ENCODE results near the gene MRPL58. TPM values are rescaled to one million over a fixed set of nuclear protein-coding genes. Genes with fewer than 3 reads are reported as not detected.

Gene MRPL58
- total RNA-seq, 1 donor from 2014 or later = 23.8 TPM

- H3K27me3 ChIP-seq (ENCODE audit: insufficient read depth, low read length) = no peaks in the 10 kb centered on the region
- peaks cover 11% of the 10 kb centered on the region for H3K4me1 Mint-ChIP-seq (ENCODE audit: low read depth, unreplicated experiment)
- no peak for DNase-seq (ENCODE audit: low read depth)
- H3K36me3 Mint-ChIP-seq (ENCODE audit: low read depth, unreplicated experiment) = peaks cover 7% of the 10 kb centered on the region
- no peak overlapping the region for H3K27ac ChIP-seq (ENCODE audit: low read depth, low read length)
- peak overlapping the region; percentile 93 for H3K9ac ChIP-seq (ENCODE audit: low read length)
- peaks cover 26% of the 10 kb centered on the region for H3K79me2 ChIP-seq (ENCODE audit: insufficient read depth, low read length)
- peaks cover 13% of the 10 kb centered on the region for H3K4me1 ChIP-seq (ENCODE audit: insufficient read depth, low read length)
- peaks cover 20% of the 10 kb centered on the region for H4K20me1 ChIP-seq (ENCODE audit: insufficient read depth, low read length)
- FAIRE-seq = no peak
- H3K4me3 Mint-ChIP-seq (ENCODE audit: unreplicated experiment) = peak overlapping the region; percentile 30
- no peak overlapping the region for H3K4me3 ChIP-seq (ENCODE audit: insufficient read depth, low read depth, low read length)
- H3K4me2 ChIP-seq (ENCODE audit: low read length) = peak overlapping the region; percentile 100
- TF ChIP-seq EZH2 (IDR thresholded peaks at IDR 0.05; ENCODE audit: insufficient read depth, low read length) = no peak
- TF ChIP-seq, protein P1, sequence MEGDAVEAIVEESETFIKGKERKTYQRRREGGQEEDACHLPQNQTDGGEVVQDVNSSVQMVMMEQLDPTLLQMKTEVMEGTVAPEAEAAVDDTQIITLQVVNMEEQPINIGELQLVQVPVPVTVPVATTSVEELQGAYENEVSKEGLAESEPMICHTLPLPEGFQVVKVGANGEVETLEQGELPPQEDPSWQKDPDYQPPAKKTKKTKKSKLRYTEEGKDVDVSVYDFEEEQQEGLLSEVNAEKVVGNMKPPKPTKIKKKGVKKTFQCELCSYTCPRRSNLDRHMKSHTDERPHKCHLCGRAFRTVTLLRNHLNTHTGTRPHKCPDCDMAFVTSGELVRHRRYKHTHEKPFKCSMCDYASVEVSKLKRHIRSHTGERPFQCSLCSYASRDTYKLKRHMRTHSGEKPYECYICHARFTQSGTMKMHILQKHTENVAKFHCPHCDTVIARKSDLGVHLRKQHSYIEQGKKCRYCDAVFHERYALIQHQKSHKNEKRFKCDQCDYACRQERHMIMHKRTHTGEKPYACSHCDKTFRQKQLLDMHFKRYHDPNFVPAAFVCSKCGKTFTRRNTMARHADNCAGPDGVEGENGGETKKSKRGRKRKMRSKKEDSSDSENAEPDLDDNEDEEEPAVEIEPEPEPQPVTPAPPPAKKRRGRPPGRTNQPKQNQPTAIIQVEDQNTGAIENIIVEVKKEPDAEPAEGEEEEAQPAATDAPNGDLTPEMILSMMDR (IDR thresholded peaks at IDR 0.05; ENCODE audit: insufficient read depth, low read depth, low read length) = no peak
- no peaks in the 10 kb centered on the region for H3K9me3 ChIP-seq (ENCODE audit: insufficient read depth, low read depth, low read length)
- H3K9me3 Mint-ChIP-seq (ENCODE audit: unreplicated experiment) = no peaks in the 10 kb centered on the region
- no peaks in the 10 kb centered on the region for H3K27me3 Mint-ChIP-seq (ENCODE audit: low read depth, unreplicated experiment)
- peaks cover 8% of the 10 kb centered on the region for H3K36me3 ChIP-seq (ENCODE audit: insufficient read depth, low read length)
- no peak overlapping the region for H2AFZ ChIP-seq (ENCODE audit: low read depth, low read length)
- H3K27ac Mint-ChIP-seq (ENCODE audit: unreplicated experiment) = no peak overlapping the region
Measured at GRCh38 chr17:75049057-75049456, 36.6 kb downstream of the MRPL58 start.

DNA sequence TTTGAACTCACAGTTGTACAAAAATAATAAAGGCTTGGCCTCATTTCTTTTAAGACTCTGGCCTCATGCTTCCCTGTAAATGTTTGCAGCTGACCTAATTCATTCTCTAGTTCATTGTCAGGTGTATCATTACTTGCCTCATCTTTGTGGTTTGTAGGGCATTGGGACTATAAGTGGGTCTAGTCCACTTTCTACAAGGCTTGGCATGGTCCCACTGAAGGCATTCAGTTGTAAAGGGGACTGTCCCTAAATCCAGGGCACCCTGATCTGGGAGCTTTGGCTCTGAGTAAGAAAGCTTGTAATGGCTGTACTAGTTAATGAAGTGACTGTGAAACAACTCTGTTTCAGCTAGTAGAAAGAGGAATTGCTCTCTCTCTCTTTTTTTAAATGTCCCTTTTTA lies 37.2 kb downstream of the MRPL58 start:
- no peaks in the 10 kb centered on the region for H3K9me3 ChIP-seq (ENCODE audit: insufficient read depth, low read depth, low read length)
- Mint-ChIP-seq H3K27ac (ENCODE audit: unreplicated experiment) (no peak overlapping the region), H3K4me3 (ENCODE audit: unreplicated experiment) (no peak overlapping the region)

GRCh38 chr17:75051941-75052340 lies 39.5 kb downstream of the MRPL58 start:
- no peak overlapping the region for H2AFZ ChIP-seq (ENCODE audit: low read depth, low read length)
- DNase-seq (ENCODE audit: low read depth) = no peak
- H3K27ac Mint-ChIP-seq (ENCODE audit: unreplicated experiment) = no peak overlapping the region
- no peaks in the 10 kb centered on the region for H3K9me3 ChIP-seq (ENCODE audit: insufficient read depth, low read depth, low read length)
- H3K4me1 ChIP-seq (ENCODE audit: insufficient read depth, low read length) = peaks cover 13% of the 10 kb centered on the region
- peak overlapping the region; percentile 47 for H3K4me3 Mint-ChIP-seq (ENCODE audit: unreplicated experiment)
- no peak overlapping the region for H3K27ac ChIP-seq (ENCODE audit: low read depth, low read length)
- peaks cover 20% of the 10 kb centered on the region for H4K20me1 ChIP-seq (ENCODE audit: insufficient read depth, low read length)
- H3K36me3 Mint-ChIP-seq (ENCODE audit: low read depth, unreplicated experiment) = peaks cover 9% of the 10 kb centered on the region
- no peak for FAIRE-seq
- TF ChIP-seq EZH2 (IDR thresholded peaks at IDR 0.05; ENCODE audit: insufficient read depth, low read length) = no peak
- TF ChIP-seq, protein P1 (IDR thresholded peaks at IDR 0.05; ENCODE audit: insufficient read depth, low read depth, low read length) = no peak
- no peak overlapping the region for H3K9ac ChIP-seq (ENCODE audit: low read length)
- H3K36me3 ChIP-seq (ENCODE audit: insufficient read depth, low read length) = peaks cover 15% of the 10 kb centered on the region
- H3K9me3 Mint-ChIP-seq (ENCODE audit: unreplicated experiment) = no peaks in the 10 kb centered on the region
- peaks cover 12% of the 10 kb centered on the region for H3K79me2 ChIP-seq (ENCODE audit: insufficient read depth, low read length)
- H3K27me3 ChIP-seq (ENCODE audit: insufficient read depth, low read length) = no peaks in the 10 kb centered on the region
- H3K27me3 Mint-ChIP-seq (ENCODE audit: low read depth, unreplicated experiment) = no peaks in the 10 kb centered on the region
- H3K4me2 ChIP-seq (ENCODE audit: low read length) = no peak overlapping the region
- peaks cover 4% of the 10 kb centered on the region for H3K4me1 Mint-ChIP-seq (ENCODE audit: low read depth, unreplicated experiment)
- H3K4me3 ChIP-seq (ENCODE audit: insufficient read depth, low read depth, low read length) = no peak overlapping the region

More for the DNA sequence above, 37.2 kb downstream of the MRPL58 start:
- Histone ChIP-seq H3K36me3 (ENCODE audit: insufficient read depth, low read length) (peaks cover 8% of the 10 kb centered on the region), H4K20me1 (ENCODE audit: insufficient read depth, low read length) (peaks cover 20% of the 10 kb centered on the region), H3K27me3 (ENCODE audit: insufficient read depth, low read length) (no peaks in the 10 kb centered on the region), H3K79me2 (ENCODE audit: insufficient read depth, low read length) (peaks cover 24% of the 10 kb centered on the region), H3K27ac (ENCODE audit: low read depth, low read length) (no peak overlapping the region), H3K9ac (ENCODE audit: low read length) (no peak overlapping the region), H3K4me2 (ENCODE audit: low read length) (no peak overlapping the region), H3K4me1 (ENCODE audit: insufficient read depth, low read length) (peaks cover 13% of the 10 kb centered on the region), H2AFZ (ENCODE audit: low read depth, low read length) (no peak overlapping the region), H3K4me3 (ENCODE audit: insufficient read depth, low read depth, low read length) (no peak overlapping the region)
- FAIRE-seq = no peak
- H3K36me3 Mint-ChIP-seq (ENCODE audit: low read depth, unreplicated experiment) = peaks cover 7% of the 10 kb centered on the region
- H3K27me3 Mint-ChIP-seq (ENCODE audit: low read depth, unreplicated experiment) = no peaks in the 10 kb centered on the region
- no peak for TF ChIP-seq EZH2 (IDR thresholded peaks at IDR 0.05; ENCODE audit: insufficient read depth, low read length)
- TF ChIP-seq, protein P1 (IDR thresholded peaks at IDR 0.05; ENCODE audit: insufficient read depth, low read depth, low read length) = no peak
- peaks cover 9% of the 10 kb centered on the region for H3K4me1 Mint-ChIP-seq (ENCODE audit: low read depth, unreplicated experiment)
- DNase-seq (ENCODE audit: low read depth) = no peak
- no peaks in the 10 kb centered on the region for H3K9me3 Mint-ChIP-seq (ENCODE audit: unreplicated experiment)

Measured in astrocyte (in vitro differentiated cells and primary cell).